HG03135 (cell line): Measurements from ENCODE around the gene RTF1.
A peak's percentile ranks its signal among the peaks of the same experiment; 100 is the strongest.

Experiments
- ATAC-seq: cut with Tn5 transposase; IDR thresholded peaks from one replicate; pipeline ENCODE4 v1.9.1; 2021; ENCODE audit warnings: mild to moderate bottlenecking, moderate library complexity; ENCODE audit not compliant: unreplicated experiment

RTF1 gene

DNA sequence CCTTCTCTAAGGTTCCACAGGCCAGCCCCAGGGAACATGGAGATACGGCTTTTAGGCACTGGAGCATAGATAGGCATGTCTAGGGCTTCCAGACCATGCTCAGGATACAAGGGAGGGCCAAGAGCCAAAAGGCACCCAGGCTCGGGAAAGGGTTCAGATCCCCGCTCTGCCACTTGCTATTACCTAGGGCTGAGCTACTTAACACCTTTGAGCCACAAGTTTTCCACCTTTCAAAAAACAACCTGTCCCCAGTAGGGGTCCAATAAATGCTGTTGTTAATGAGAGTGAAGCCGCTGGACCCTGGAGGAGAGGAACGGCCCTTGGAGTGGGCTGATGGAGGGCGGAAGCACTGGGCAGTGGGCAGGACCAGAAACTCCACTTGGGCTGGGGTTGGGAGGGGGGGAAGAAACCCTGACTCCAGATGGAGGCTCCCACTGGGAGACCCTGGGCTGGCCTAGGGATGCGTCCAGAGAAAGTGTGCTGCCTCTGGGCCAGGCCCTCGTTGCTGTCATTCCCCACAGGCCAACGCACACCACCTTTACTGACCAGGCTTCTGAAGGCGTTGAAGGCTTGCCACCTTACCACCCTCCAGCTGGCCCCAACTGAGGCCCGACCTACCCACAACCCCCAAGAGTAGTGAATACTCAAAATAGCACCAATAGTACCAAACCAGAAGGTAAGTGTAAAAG lies 68.2 kb downstream of the RTF1 start:
- no peak for ATAC-seq

DNA sequence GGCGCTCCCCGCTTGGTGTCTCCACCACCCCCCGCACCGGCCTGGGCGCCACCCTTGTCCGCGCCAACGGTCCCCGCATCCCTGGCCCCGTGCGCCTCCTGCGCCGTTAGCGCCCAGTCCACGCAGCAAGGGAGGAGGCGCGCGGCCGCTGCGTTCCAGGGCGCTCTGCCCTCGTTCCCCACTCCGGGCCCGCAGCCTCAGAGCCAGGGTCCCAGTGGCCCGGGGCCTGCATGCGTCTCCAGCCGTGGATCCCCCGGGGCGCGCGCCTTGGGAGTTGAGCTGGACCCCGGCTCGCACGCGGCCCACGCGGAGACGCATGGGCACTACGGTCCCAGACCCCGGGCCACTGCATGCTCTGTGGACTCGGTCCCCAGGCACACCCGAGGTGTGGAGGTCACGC lies 69.4 kb downstream of the RTF1 start:
- no peak for ATAC-seq

DNA sequence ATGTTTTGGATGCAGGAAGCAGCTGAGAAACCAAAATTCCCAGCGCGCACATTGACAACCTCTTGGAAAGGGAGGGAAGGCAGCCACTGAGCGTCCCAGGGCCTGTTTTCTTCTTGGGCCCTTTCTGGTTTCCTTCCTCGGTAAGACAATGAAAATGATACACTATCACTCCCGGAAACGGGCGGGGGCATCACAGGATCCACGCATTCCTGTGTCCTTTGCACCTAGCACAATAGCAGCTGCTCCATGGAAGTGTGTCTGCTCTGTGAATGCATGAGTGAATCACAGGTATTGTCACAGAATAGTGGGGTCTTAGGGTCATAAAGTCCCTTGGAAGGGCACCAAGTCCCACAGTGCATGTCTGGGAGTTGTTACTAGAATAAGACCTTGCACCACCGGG lies 70.5 kb downstream of the RTF1 start:
- no peak for ATAC-seq

DNA sequence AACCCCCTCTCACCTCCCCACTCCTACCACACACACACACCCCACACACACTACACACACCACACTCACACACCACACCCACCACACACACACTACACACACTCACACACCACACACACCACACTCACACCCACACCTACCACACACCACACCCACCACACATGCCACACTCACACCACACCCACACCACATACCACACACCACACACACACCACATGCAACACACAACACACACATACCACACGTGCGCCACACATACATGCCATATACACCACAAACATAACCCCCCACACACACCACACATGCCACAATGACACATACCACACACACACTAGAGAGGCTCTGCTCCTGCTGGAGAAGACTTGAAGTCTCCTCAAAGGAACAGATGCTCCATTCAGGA lies 70.9 kb downstream of the RTF1 start:
- no peak for ATAC-seq

DNA sequence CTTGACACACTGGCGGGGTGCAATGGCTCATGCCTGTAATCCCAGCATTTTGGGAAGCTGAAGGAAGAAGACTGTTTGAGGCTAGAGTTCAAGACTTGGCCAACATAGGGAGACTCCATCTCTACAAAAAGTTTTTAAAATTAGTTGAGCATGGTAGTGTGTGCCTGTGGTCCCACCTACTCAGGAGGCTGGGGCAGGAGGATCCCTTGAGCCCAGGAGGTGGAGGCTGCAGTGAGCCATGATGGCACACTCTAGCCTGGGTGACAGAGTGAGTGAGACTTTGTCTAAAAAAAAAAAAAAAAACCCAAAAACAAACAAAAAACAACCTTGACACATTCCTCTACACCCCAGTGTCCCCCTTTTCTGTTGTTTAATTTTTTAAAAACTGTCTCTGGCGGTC lies 72.7 kb downstream of the RTF1 start:
- no peak for ATAC-seq

DNA sequence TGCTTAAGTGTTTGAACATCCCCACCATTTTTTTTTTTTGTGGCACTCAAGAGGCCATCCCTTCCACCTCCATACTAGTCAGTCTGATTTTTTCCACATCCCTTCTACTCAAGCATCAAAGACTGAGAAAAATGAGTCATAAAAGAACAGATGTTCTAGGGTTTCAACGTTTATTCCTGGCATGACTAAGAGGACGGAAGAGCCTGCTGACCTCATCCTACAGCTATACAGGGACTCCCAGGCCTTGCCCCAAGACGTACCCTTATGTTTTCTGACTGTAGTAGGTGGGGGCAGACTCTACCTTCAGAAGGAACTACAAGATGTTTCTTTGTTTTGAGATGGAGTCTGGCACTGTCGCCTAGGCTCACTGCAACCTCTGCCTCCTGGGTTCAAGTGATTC lies 73.5 kb downstream of the RTF1 start:
- no peak for ATAC-seq

DNA sequence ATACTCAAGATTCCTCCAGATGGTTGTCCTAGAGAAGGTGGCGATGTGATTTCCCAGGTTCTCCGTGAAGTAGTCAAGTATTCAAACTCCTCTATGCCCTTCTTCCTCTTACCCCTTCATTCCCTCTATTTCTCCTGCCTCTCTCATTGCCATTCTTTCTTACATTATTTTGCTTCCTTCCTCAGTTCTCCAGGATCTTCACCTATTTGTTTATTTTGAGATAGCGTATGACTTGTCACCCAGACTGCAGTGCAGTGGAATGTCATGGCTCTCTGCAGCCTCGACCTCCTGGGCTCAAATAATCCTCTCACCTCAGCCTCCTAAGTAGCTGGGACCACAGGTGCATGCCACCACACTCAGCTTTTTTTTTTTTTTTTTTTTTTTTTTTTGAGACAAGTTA lies 75.0 kb downstream of the RTF1 start:
- no peak for ATAC-seq

DNA sequence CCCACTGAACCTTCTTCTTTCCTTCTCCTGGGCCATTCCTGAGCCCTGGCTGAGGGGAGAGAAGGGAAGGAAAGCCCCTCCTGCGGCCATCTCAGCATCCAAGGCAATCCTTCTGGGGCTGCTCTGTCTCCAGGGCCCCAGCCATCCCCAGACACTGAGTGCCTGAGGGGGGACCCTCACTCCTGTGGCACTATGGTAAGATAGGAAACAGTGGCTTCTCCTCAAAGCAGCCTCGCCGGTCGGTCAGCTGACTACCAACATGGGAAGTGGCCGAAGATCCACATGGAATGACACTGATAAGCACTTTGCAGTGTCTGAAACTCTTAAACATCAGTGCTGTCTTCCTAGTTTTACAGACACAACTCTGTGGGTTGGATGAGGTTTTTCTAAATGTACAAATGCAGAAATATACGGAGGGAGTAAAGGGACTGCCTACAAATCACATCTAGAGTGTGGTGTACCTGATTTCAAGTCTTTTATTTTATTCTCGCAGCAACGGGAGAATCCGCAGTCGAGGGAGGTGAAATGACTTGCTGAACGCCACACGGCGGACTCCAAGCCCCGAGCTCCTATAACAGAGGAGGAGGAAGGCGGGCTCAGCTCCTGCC lies 75.8 kb downstream of the RTF1 start:
- ATAC-seq, result no peak

DNA sequence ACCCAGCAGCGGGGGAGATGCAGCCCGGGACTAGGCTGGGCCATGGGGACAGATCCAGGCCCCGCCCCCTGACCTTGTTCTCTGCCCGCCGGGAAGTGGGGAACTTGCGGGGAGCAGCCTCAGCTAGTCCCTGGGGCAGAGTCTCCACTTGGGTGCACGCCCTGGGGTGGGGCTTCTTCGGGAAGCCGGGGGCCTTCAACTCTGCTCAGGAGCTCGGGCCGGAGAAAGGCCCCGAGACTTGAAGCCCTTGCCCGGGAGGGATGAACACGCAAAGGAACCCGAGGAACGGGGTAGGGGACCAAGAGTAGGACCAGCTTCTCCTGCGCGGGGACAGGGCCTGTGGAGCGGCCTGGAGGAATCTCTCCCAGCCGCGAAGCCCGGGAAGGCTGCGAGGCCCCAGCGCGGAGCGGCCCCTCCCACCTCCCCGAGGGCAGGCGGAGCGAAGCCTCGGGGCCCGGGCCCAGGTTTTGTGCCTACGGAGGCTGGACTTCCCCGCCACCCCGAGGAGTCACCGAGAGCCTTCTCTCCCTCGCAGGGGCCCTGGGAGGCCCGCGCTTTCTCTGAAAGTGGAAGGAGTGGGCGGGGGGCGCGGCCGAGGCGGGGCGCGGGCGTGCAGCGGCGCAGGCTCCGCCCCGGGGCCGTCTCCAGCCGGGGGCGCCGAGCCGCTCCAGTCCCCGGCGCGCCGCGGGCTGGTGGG lies 76.5 kb downstream of the RTF1 start, which contains the start of gene ITPKA:
ITPKA (plus strand) TSS at position 670 of the 697 bp plus-strand sequence. CDS start 54 bp downstream, outside the sequence.
- peak; percentile 59 for ATAC-seq

DNA sequence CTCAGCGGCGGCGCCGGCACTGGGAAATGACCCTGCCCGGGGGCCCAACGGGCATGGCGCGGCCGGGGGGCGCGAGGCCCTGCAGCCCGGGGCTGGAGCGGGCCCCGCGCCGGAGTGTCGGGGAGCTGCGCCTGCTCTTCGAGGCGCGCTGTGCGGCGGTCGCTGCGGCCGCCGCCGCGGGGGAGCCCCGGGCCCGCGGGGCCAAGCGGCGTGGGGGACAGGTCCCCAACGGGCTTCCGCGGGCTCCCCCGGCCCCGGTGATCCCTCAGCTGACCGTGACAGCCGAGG lies 77.0 kb downstream of the RTF1 start:
- ATAC-seq, result no peak

DNA sequence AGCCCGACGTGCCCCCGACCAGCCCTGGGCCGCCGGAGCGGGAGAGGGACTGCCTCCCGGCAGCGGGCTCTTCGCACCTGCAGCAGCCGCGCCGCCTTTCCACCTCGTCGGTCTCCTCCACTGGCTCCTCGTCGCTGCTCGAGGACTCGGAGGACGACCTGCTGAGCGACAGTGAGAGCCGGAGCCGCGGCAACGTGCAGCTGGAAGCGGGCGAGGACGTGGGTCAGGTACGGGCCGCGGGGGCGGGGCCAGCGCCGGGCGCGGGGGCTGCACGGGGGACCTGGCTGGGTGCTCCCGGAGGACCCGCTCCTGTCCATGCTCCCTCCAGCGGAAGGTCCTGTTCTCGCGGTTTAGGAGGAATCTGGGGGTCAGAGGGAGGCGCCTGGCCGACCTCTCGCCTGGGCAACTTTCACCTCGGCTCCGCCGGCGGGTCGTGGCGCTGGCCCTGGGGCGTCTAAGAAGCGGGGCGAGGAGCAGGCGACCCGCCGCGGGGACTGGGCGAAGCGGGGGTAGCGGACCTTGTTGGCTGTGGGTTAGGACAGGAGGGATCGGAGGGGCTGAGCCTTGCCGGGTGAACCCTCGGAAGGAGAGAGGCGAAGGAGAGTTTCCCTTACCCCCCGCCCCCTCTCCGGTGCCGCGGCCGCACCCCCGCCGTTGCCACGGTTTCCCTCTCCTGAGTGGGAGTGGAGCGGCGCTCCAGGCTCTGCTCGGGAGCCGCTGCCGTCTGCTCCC lies 77.5 kb downstream of the RTF1 start:
- no peak for ATAC-seq

DNA sequence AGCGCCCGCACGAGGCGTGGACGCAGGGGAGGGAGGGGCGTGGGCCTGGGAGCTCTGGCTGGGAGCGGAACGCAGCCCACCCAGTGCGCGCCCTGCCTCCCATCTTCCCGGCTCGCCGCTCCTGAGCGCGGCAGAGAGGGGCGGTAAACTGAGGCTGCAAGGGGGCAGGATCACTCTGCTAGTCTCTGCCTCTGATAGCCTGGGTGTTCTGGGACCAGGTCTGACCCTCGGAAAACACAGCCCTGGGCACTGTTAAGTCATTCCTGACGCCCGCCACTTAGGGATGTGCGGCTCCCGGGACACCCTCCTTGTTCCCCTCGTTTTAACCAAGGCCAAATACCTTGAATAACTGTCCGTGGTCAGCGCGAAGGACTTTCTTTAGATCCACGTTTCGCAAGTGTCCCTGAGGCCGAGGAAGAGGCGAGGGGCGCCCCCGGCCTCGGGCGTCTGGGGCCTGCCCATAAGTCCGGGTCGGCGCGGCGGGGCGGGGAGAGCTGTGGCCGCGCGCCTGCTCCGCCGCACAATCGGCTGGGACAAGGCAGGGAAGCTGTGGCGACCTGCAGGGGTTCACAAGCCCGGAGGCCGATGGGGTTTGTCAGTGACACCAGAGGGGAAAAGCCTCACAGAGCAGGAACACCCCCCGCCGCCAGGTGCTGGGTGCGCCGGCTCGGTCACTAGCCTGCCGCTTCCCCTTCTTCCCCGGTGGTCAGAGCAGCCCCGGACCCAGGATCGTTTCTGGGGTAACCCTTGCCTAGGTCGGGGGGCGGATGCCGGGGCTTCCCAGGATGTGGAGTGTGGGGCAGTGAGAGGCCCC lies 78.2 kb downstream of the RTF1 start:
- ATAC-seq, result no peak

DNA sequence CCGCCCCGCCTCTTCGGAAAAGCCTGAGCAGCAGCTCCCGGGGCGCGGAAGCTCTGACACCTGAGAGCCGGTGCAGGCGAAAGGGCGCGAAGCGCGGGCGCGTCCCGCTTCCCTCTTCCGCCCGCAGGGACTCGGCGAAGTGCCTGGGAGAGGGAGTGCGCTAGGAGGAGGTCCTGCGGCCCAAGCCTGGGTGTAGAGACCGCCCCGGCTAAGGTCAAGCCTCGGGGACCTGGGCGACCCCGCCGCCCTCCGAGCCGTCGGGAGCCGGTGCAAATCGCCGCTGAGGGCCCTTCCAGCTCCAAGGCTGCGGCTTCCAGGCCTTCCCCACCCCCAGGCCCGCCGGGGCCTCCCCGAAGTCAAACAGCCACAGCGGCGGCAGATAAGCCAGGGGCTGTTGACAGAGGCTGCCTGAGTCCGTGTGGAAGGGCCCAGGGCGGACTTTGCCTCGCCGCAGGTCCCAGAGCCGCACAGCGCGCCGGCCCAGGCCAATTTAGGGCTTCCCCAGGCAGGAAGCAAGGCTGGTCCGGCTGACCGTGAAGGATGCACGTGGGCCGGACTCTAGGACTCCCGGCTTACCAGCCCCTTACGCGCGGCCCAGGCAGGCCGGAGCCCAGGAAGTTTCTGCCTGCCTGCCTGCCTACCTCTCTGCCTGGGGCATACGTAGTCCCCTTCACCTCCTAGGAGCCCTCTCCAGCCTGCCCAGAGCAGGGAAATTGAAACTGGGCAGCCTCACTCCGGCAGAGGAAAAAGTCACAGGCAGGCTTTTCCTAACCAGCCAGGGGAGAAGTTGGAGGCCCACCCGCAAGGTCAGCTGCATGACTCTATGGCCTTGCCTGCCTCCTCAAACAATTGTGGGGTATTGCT lies 79.1 kb downstream of the RTF1 start:
- ATAC-seq, result no peak

DNA sequence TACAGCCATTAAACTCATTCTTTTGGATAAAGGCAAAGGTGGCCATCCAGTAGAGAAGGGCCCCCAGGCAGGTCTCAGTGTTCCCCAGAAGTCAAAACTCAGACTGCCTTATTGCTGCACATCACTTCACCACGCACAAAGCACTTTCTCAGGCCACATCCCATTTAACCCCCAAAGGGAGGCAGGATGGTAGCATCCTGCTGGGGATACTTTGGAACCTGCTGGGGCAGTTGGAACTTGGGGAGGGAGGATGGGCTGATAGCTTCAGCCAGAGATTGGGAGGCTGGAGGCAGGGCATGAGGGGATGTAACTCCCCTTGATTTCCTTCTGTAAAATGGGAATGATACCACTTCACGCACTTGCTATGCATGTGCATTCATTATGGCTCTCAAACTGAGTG lies 81.8 kb downstream of the RTF1 start:
- ATAC-seq, result no peak

DNA sequence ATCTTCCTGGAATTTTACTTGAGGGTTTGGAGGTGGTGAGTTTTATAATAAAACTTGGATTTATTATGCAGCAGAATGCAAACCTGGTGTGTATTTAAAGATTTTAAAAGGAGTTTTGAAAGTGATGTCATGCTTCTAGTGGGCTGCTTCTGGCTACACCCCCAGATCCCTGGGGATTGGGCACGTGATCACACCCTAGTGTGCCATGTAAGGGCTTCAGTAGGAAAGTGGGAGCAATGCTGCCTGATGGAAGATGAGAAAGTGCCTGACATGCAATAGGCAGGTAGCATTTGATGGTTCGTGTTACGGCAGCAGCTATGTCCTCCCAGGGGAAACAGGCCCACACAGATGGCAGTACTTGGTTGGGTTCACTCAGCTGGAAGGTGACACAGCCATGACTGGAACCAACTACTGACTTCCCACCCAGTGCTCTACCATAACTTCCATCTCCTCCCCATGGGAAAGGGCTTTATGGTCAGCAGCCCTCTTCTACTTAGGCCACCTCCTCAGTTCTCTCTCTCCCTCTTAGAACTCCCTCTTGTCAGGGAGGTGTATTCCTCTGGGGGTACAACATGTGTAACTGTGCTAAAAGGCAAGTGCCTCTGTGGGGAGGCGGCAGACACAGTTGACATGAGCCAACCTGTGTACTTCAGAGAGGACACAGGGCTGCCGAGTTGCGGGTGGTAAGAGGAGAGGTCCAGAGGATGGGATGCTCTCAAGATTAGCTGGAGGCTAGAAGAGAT lies 82.4 kb downstream of the RTF1 start:
- no peak for ATAC-seq

DNA sequence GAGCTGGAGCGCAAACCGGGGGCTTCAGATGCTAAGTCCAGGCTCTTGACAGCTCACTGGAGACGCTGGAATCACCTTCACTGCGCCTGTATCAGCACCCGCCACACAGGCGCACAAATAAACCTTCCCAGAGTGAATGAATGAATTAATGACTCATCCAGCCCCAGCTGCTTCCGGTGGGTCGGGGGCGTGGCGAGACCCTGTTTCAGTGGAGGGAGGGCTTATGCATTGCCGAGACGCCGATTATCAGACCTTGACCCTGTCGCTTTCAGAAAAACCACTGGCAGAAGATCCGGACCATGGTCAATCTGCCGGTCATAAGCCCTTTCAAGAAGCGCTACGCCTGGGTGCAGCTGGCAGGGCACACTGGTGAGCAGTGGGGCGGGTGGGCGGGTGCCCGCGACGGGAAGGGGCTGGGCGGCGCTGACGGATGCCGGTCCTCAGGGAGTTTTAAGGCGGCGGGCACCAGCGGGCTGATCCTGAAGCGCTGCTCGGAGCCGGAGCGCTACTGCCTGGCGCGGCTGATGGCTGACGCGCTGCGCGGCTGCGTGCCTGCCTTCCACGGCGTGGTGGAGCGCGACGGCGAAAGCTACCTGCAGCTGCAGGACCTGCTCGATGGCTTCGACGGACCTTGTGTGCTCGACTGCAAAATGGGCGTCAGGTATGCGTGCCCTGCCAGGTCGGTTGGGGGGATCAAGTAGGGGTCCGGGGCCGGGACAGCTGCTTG lies 84.5 kb downstream of the RTF1 start:
- no peak for ATAC-seq

DNA sequence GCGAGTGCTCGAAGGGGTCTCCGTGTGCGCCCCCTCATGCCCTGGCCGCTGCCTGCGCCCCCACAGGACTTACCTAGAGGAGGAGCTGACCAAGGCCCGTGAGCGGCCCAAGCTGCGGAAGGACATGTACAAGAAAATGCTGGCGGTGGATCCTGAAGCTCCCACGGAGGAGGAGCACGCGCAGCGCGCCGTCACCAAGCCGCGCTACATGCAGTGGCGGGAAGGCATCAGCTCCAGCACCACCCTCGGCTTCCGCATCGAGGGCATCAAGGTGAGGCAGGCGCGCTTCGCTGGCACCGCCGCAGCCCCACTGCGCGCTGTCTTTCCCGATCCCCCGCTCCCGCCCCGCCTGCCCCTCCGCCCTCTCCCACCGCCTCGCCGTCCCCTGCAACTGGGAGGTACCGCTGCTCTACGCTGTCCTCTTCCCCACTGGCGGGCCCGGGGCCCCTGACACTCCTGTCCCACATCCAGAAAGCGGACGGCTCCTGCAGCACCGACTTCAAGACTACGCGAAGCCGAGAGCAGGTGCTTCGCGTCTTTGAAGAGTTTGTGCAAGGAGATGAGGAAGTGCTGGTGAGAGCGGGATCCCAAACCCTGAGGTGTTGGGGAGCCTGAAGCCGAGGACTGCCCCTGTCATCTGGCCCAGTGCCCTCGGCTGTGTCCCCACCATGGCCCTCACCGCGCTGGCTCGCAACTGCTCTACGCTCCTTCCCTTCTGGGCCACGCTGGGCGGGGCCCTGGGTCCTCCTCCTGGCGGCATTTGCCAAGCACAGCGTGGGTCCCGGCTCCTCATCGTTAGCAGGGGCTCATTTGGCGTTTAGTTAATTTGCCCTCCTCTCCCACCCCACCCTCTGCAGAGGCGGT lies 85.3 kb downstream of the RTF1 start:
- ATAC-seq, result no peak
